Panc1 (cell line): ENCODE results near the gene TFDP1.

Experiments used
- CTCF ChIP-seq: fragments of 450-650 bp; IDR thresholded peaks from 2 replicates; pipeline ENCODE4 v1.5.1; 2017; ENCODE audit warnings: mild to moderate bottlenecking
- REST ChIP-seq, 2 experiments: IDR thresholded peaks; 2 replicates each; pipeline ENCODE4 v1.6.1; 2011 to 2012; ENCODE audit warnings: low read depth in 2 of 2, control low read depth in 1 of 2, low read length in 1 of 2, mild to moderate bottlenecking in 1 of 2, moderate library complexity in 1 of 2; ENCODE audit not compliant: insufficient read depth in 1 of 2

- TF ChIP-seq CTCF (no peak), REST (IDR thresholded peaks at IDR 0.05; ENCODE audit: insufficient read depth in 1 of 2, low read depth in 2 of 2, low read length in 1 of 2) (no peak)
These were observed 39.7 kb upstream of the TFDP1 start for GRCh38 chr13:113544896-113545295.
